HG03060 (cell line): ENCODE data around the gene RAP2A.
A peak's percentile ranks its signal among the peaks of the same experiment; 100 is the strongest.

Source experiments
- ATAC-seq: cut with Tn5 transposase; IDR thresholded peaks from one replicate; pipeline ENCODE4 v1.9.1; 2021; ENCODE audit warnings: low read depth, moderate number of reproducible peaks; ENCODE audit not compliant: unreplicated experiment

The RAP2A gene

DNA sequence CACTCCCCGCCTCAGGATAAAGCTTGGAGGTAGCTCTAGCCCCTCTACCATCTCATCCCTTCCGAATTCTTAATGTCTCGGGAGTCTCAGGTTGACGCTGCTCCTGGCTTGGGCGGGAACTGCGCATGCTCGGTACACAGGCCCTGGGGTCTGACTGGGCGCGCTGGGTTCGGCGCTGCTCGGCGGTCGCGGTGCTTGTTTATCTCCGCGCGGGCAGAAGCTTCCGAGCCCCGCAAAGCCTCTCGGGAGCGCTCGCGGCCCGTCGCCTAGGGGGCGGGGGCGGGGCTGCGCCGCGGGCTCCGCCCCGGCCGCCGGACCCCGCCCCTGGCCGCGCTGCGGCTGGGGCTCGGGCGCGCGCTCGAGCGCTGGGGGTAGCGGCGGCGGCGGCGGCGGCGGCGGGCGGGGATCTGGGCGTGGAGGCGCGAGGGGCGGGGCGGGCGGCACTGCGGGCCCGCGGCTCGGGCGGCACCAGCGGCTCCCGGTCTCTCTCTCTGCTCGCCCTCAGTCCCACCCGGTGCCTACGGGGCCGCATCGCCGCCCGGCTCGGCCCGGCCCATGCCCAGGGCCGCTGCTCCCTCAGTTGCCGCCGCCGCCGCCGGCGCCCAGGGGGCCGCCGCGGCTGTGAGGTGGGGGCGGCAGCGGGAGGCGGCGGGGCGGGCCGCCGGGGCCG is at the start of gene RAP2A:
Gene RAP2A (plus strand): TSS at position 443 of the 670 bp plus-strand sequence. CDS start 302 bp downstream, outside the sequence.
- peak; percentile 14 for ATAC-seq

DNA sequence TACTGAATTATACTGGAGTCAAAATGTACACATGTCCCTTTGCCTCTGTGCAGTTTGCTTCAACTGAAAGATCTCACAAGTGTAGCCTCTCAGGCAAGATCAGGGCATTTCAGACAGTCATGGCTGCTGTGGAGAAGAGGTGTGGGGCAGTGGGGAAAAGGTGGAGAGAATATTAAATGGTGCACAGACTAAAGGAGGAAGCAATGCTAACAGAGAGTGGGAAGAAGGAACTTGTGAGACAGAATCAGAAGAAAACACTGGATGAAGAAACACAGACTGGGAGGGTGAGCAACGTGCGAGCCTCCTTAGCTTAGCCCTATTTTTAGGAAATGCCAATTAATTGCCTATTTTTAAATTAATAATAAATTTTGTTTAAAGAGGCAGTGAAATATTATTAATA is 49.6 kb upstream of the RAP2A start:
- ATAC-seq: no peak

GRCh38 chr13:97385146-97385545 is 48.8 kb upstream of the RAP2A start:
- ATAC-seq: no peak

- no peak for ATAC-seq
These were observed 48.1 kb upstream of the RAP2A start for GRCh38 chr13:97385854-97386253.

DNA sequence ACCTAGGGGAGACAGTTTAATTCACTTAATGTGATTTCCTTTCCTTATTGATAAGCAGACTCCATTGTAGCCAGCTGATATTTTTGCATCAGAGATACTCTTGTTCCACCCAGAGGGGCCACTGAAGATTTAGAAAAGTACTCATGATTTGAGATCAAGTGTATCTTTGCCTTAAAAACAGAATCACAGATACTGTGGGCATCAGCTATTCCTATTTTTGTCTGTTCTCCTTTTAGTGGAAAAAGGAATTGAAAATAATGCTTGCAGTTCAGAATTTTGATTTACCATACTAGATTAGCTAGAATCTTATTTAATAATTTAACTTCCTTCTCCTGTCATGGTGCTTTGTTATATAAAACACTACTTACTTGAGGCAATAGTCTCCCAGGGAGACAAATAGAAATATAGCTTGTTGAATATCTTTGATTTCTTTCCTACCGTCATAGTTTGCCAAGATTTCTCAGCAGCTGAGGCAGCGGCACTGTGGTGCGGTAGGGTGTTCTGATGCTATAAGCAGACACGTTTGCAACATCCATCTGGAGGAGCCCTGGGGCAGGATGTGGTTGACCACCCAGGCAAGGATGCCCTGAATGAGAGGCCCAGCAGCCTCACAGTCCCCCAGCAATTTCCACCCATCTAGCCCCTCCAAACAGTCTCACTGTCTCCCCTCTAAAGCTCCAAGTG is 47.0 kb upstream of the RAP2A start:
- no peak for ATAC-seq

DNA sequence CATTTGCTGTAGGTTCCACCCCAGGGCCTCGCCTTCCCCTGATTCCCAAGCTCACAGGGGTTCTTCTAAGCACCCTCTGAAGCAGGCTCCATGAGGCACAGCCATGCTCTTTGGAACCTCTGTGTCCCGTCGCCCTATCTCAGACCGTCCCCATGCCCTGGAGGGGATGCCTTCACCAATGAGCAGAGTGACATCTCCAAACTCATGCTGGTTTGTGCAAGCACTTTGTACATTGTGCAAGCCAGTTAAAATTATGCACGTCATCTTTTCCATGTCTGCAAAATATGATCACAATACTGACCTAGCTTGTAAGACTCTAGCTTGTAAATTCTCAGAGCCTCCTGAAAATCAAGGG is 46.5 kb upstream of the RAP2A start:
- no peak for ATAC-seq

DNA sequence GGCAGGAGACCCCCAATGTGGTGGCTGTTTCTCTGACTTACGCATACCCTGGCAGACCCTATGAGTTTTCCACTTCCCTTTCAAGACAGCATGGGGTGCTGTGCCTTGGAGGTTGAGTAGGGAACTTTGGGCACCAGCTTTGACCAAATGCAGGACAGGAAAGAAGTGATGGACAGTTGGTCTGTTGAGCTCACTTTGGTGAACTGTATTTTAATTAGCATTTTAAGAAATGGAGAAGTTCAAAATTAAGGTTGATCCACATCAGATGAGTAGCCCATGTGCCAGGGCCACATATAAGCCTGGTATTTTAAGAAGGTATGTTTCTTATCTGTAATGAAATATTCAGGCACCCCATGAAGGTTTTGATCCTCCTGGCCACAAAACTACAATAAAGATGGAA is 46.1 kb upstream of the RAP2A start:
- no peak for ATAC-seq

DNA sequence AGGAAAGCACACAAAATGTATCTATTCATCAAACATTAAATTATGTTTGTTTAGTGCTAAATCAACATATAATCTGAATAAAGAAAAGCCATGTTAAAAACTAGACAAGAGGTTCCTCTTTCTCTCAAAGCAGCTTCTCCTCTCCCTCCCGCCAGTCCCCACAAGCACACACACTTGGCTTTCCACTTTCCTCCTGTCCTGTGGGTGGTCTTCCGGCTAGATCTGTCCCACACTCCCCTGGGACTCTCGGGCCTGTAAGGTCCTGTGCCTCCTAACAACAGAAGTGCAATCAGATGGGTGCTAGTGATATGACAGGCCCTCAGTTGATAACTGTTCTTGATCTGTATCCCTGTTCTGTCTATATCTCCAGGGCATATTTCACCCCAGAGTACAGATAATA is 45.6 kb upstream of the RAP2A start:
- ATAC-seq: no peak

GRCh38 chr13:97390941-97391600 is 42.9 kb upstream of the RAP2A start:
- ATAC-seq: no peak

DNA sequence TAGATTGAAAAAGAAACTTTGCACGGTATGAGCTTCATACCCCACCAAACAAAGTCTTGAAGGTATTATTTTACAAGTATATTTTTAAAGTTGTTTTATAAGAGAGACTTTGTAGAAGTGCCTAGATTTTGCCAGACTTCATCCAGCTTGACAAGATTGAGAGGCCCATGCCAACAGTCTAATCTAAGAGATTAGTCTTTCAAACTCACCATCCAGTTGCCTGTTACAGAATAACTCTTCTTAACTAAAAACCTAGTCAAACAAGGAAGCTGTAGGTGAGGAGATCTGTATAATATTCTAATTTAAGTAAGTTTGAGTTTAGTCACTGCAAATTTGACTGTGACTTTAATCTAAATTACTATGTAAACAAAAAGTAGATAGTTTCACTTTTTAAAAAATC is 41.9 kb upstream of the RAP2A start:
- ATAC-seq: no peak

GRCh38 chr13:97394542-97394941 is 39.4 kb upstream of the RAP2A start:
- no peak for ATAC-seq

DNA sequence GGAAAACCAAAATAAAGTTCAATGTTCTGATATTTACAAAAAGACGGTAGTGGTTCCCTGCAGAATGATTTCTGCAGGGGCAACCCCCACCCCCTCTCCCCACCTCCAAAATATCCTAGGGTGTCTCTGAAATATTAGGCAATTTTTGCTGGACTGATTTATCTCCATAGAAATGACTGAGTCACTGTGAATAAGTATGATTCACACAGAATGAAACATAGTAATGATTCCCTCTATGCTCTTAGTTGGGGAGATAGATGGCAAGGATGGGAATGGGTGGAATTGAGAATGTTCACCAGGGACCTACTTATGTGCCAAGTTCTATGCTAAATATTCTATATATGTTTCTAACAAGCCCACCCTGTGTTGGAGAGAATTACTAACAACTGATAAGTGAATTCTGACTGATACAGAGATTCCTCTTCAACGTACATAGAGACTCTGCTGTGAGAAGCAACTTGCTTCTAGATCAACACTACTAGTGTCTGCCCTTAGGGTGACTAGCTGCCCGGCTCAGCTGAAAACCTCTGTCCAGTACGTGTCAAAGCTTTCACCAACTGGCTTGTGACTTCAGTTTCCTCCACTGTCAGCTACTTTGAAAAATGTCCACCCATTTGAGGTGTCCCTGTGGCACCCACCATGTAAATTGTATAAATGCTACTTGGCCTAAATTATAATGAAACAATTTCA is 38.4 kb upstream of the RAP2A start:
- no peak for ATAC-seq

DNA sequence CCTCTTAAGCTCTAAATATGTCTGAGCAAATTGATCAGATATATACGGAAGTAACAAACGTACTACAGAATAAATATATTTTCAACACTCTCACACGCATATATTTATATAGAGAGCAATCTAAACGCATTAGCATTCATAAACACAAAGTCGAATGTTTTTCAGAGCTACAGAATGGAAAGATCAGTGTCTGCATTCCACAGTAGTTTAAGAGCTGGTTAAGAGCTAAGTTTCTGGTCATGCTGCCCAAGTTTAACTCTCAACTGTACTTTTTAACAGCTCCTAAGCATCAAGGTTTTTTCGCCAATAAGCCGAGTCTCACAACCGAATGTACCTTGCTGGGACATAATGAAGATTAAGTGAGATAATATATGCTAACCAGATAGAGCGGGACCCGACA is 36.7 kb upstream of the RAP2A start:
- no peak for ATAC-seq

- ATAC-seq: no peak
These were observed 32.5 kb upstream of the RAP2A start for GRCh38 chr13:97401421-97401820.

GRCh38 chr13:97403893-97404750 is 29.8 kb upstream of the RAP2A start:
- no peak for ATAC-seq

- ATAC-seq: no peak
These were observed 26.4 kb upstream of the RAP2A start for GRCh38 chr13:97407540-97407939.

GRCh38 chr13:97408938-97409337 is 25.0 kb upstream of the RAP2A start:
- ATAC-seq: no peak

DNA sequence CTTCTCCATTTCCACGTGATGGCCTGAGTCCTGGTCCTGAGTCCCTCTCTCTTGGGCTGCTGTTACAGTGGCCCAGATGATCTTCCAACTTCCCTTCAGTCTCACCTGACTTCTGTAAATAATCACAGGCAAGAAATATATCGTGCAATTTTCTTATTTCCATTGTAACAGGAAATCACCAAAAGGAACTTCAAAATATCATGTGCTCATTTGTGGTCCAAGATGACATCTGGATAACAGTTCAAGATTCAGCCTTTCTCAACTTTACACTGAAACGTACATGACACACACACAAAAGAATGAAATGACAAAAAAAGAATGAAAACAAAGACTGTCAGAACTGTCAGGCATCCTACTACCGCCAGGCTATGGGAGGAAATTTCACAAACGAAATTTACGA is 22.0 kb upstream of the RAP2A start:
- no peak for ATAC-seq

DNA sequence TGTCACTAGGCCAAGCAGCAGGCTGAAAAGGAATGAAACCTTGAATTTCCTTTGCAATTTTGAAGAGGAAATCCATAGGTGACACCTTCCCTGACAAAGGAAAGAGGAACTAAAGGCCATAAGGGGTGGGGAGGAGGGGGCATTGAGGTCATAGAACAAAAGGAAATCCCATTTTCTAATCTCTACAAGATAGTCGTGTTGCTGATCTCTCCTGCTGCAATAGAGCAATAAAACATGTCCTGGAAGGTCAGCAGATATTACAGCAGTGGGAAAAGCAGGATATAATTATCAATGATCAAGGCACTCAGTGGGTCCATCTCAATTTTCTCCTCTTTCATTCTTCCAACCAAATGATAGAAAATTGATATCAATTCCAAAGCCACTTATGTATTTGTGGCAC is 20.3 kb upstream of the RAP2A start:
- no peak for ATAC-seq

DNA sequence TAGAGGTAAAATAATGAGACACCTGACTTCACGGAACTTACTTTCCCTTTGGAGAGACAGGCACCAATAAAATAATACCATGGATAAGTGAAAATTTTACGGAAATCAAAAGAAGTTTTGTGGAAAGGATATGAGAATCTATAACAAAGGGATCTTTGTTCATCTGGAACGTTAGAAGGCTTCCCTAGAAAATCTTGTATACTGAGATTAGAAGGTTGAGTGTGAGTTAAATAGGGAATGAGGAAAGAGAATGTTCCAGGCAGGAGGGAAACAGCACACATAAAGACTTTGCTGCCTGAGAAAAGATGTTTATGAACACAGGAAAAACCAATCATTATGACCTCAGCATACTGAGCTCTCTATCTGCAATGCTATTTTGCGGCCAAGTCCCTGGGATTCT is 19.6 kb upstream of the RAP2A start:
- ATAC-seq: no peak
